Gastroesophageal sphincter (tissue), 3 donors: Measurements from ENCODE around the gene PPME1.

Experiments used
- EP300 ChIP-seq: sonication (generic); formaldehyde crosslinking; IDR thresholded peaks from one replicate; pipeline ENCODE4 v1.6.1; 2017; ENCODE audit warnings: antibody characterized with exemption, mild to moderate bottlenecking
- POLR2A ChIP-seq, 2 donors: fragments of 450-650 bp; IDR thresholded peaks; one replicate each; pipeline ENCODE4 v1.6.1; 2017; ENCODE audit warnings: antibody characterized with exemption in 2 of 2, mild to moderate bottlenecking in 2 of 2, moderate library complexity in 1 of 2
- POLR2AphosphoS5 ChIP-seq: sonication (generic); formaldehyde crosslinking; IDR thresholded peaks from one replicate; pipeline ENCODE4 v1.6.1; 2017; ENCODE audit warnings: antibody characterized with exemption
- TF ChIP-seq, protein P1 (sequence below), 4 experiments: fragments of 200-600 bp in 2 of 4; fragments of 450-650 bp in 2 of 4; sonication (generic) in 1 of 4; IDR thresholded peaks; one replicate each; pipeline ENCODE4 v1.5.1; 2017 to 2019; ENCODE audit warnings: antibody characterized with exemption in 4 of 4, mild to moderate bottlenecking in 2 of 4, moderate library complexity in 2 of 4

GRCh38 chr11:74159642-74160041 is 11.4 kb upstream of the PPME1 start:
- TF ChIP-seq, protein P1, sequence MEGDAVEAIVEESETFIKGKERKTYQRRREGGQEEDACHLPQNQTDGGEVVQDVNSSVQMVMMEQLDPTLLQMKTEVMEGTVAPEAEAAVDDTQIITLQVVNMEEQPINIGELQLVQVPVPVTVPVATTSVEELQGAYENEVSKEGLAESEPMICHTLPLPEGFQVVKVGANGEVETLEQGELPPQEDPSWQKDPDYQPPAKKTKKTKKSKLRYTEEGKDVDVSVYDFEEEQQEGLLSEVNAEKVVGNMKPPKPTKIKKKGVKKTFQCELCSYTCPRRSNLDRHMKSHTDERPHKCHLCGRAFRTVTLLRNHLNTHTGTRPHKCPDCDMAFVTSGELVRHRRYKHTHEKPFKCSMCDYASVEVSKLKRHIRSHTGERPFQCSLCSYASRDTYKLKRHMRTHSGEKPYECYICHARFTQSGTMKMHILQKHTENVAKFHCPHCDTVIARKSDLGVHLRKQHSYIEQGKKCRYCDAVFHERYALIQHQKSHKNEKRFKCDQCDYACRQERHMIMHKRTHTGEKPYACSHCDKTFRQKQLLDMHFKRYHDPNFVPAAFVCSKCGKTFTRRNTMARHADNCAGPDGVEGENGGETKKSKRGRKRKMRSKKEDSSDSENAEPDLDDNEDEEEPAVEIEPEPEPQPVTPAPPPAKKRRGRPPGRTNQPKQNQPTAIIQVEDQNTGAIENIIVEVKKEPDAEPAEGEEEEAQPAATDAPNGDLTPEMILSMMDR (IDR thresholded peaks at IDR 0.05), result no peak
- TF ChIP-seq POLR2A (IDR thresholded peaks at IDR 0.05) (no peak), EP300 (no peak), POLR2AphosphoS5 (no peak)
